OCI-LY7 (cell line): ENCODE results near the gene LSM11.

ENCODE experiments used
- EZH2phosphoT487 ChIP-seq: fragments of 200-600 bp; sonication (generic); IDR thresholded peaks from 2 replicates; pipeline ENCODE4 v1.6.1; 2018; ENCODE audit warnings: low read depth, borderline replicate concordance, mild to moderate bottlenecking, mixed run types, antibody characterized with exemption, low read length, moderate library complexity, mixed read lengths
- TF ChIP-seq, protein P1 (sequence below): fragments of 200-600 bp; sonication (generic); conservative IDR thresholded peaks from 2 replicates; pipeline ENCODE4 v1.5.1; 2014; ENCODE audit warnings: mild to moderate bottlenecking, antibody characterized with exemption, low read length, moderate library complexity, mixed read lengths

DNA sequence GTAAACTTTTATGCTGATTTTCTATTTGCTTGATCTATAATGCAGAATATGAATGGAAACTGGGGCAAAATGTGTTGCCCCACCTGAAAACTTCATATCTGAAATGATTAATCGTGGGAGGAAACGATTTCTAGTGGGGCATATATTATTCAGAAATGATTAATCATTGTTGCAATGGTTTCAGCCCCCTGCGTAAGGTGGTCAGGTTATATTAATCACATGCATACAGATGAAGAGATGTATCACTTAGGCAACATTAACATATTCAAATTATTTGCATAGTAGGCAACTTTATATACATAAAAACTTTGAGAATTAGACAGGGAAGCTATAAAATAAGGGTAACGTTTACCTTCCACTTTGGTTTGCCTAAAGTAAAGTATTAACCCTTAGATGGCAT lies 49.8 kb downstream of the LSM11 start:
- TF ChIP-seq, protein P1, sequence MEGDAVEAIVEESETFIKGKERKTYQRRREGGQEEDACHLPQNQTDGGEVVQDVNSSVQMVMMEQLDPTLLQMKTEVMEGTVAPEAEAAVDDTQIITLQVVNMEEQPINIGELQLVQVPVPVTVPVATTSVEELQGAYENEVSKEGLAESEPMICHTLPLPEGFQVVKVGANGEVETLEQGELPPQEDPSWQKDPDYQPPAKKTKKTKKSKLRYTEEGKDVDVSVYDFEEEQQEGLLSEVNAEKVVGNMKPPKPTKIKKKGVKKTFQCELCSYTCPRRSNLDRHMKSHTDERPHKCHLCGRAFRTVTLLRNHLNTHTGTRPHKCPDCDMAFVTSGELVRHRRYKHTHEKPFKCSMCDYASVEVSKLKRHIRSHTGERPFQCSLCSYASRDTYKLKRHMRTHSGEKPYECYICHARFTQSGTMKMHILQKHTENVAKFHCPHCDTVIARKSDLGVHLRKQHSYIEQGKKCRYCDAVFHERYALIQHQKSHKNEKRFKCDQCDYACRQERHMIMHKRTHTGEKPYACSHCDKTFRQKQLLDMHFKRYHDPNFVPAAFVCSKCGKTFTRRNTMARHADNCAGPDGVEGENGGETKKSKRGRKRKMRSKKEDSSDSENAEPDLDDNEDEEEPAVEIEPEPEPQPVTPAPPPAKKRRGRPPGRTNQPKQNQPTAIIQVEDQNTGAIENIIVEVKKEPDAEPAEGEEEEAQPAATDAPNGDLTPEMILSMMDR, result no peak
- no peak for TF ChIP-seq EZH2phosphoT487
